GM18499 (cell line): Measurements from ENCODE around the gene LIX1L.
"Not testable (repeated sequence)": the region's sequence is repeated elsewhere in the genome, so short reads cannot be mapped to it uniquely, and the experiment has no call there.

Experiments used
- ATAC-seq: cut with Tn5 transposase; IDR thresholded peaks from one replicate; pipeline ENCODE4 v1.9.1; 2021; ENCODE audit warnings: moderate number of reproducible peaks; ENCODE audit not compliant: insufficient read depth, unreplicated experiment

The LIX1L gene

GRCh38 chr1:145942871-145943270, 14.9 kb downstream of the LIX1L start:
- ATAC-seq, result no peak

GRCh38 chr1:145942405-145942804, 15.4 kb downstream of the LIX1L start:
- ATAC-seq, result no peak

DNA sequence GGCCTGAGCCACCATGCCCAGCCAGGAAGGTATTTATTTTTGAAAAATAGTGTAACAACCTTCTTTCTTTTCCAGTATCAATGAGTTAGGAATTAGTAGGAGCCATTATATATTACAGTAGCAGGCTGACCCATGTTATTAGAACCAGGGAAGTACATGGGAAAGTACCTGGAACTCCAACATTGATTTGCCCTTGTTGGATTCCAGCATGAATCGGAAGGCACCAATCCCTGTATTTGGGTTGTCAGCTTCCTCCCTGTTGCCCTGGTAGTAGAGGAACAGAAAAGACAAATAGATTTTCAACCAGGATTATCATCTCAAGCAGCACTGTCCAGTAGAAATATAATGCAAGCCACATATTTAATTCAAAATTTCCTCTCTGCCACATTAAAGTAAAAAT, 20.4 kb downstream of the LIX1L start:
- no peak for ATAC-seq

GRCh38 chr1:145936247-145936646, 21.6 kb downstream of the LIX1L start:
- no peak for ATAC-seq

- no peak for ATAC-seq
Measured at GRCh38 chr1:145935708-145936107, 22.1 kb downstream of the LIX1L start.

- not testable (repeated sequence) for ATAC-seq
Measured at GRCh38 chr1:145932522-145933009, 25.3 kb downstream of the LIX1L start.

- ATAC-seq, result no peak
Measured at GRCh38 chr1:145927916-145928643, 29.7 kb downstream of the LIX1L start.

DNA sequence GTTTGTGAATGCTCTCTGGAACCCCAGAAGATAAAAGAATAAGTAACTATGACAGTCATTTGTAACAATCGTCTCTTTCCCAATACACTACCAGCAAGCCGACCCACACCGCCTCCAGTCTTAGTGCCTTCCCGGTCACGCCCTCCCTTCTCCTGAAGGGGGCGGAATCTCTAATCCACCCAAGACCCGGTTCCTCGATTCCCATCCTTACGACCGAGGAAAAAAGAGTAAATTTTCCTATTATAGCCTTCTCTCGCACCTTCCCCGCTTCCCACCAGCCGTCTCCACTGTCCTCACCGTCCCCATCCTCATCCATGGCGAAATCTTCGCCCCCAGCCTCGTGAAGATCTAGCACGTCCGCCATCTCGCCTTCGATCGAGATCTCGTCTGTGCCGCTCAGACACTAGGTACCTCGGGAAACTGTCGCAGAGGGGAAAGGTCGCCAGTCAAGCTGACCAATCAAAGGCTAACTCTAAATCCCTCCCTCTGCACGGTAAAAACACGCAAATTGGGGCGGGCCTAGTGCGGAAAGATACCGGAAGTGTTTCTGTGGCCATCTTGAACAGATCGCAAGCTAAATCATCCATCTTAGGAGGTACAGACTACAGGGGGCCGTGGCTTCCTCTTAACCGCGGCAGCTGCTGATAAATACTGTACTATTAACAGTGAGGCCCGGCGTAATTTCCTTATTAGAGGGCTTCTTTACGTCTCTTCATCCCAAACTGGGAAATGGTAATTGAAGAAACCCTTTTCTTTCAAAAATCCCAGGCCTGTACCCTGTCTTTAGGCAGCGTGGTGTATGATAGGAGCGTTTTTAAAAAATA, 30.5 kb downstream of the LIX1L start, which contains the start of gene RBM8A:
RBM8A (minus strand) TSS at position 422 of the 824 bp plus-strand sequence; CDS start at position 364, 58 bp downstream.
- peak; percentile 84 for ATAC-seq

GRCh38 chr1:145926686-145927062, 31.1 kb downstream of the LIX1L start:
- ATAC-seq, result no peak

DNA sequence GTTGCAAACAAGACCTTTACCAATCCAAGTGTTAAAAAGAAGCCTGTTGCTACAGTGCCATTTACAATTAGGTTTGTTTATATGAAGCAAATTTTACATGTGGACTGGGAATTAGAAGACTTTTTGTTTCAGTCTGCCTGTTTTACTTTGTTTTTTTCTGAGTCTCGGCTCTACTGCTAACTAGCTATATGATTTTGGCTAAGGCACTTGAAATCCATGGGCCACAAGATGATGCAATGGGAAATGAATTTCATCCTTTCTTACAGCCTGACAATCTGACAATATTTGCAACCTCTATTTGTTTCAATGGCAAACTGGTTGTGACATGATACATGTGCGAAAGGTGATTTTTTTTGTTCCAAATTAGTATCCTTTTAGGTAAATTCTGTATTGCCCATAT, 35.6 kb downstream of the LIX1L start:
- no peak for ATAC-seq

DNA sequence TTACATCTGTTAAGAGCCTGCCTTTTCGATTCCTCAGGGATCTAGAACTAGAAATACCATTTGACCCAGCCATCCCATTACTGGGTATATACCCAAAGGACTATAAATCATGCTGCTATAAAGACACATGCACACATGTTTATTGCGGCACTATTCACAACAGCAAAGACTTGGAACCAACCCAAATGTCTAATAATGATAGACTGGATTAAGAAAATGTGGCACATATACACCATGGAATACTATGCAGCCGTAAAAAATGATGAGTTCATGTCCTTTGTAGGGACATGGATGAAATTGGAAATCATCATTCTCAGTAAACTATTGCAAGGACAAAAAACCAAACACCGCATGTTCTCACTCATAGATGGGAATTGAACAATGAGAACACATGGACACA, 37.5 kb downstream of the LIX1L start:
- not testable (repeated sequence) for ATAC-seq

GRCh38 chr1:145918992-145919939, 38.6 kb downstream of the LIX1L start:
- peak; percentile 20 for ATAC-seq

GRCh38 chr1:145918144-145918991, 39.4 kb downstream of the LIX1L start, which contains the start of gene PEX11B:
Gene PEX11B (minus strand): TSS chr1:145918717. CDS start chr1:145918688, 29 bp downstream.
- peak; percentile 44 for ATAC-seq

- no peak for ATAC-seq
Measured at GRCh38 chr1:145917595-145917994, 40.2 kb downstream of the LIX1L start.

DNA sequence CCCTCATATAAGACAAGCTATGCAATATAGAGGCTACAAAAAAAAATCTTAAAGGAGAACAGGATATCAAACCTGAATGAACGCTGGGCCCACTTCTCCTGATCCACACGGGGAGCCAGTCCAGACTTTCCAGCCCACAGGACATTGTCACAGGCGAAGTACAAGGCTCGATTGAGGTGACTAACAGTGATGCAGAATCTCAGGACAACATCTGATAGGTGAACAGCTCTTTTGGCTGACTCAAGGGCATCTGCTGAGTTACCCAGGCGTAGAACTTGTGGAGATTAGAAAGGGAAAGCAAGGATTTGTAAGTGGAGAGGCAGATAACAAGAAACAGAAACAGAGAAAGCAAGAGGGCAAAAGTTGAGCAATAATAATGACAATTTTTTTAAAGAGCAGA, 41.1 kb downstream of the LIX1L start:
- no peak for ATAC-seq

DNA sequence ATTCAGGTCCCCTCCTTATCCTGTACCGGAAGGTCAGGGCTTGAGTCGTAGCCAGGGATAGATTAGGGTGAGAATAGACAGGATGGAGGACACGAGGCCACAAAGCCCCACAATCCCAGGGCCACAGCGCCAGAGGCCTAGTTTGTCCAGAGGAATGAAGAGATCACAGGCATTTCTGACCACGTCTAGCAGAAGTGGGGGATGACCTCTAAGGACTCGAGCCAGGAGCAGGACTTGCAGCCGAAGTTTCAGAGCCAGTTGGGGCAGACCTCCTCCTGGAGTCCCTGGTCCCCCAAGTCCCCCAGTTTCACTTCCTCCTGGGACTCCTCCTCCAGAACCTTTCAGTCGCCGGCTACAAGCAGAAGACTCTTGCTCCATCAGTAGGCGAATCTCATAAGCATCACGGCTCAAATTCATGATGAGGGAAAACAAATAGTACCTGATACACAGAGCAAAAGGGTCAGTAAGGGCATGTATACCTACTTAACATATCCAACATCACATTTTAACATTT, 45.6 kb downstream of the LIX1L start:
- ATAC-seq, result no peak

DNA sequence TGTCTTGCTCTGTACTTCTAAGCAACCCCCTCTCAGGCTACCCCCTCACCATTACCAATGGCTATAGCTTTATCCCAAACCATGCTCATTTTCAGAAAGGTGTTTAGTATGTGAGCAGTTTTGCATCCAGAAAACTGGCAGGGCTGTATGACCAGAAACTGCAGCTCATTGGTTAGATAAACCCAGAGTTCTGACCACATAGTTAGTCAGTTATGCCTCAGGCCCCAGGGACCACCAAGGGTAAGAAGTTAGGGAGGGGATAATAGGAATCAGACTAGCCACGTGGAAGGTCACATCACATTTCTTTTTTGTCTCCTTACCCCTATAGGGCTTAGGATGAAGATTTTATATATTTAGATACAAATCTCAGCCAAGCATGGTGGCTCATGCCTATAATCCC, 49.2 kb downstream of the LIX1L start:
- no peak for ATAC-seq

GRCh38 chr1:145906954-145907753, 50.7 kb downstream of the LIX1L start:
- ATAC-seq, result no peak
